PC-3 (cell line): ENCODE measurements around the gene FOXP4.

Experiments
- EZH2 ChIP-seq: fragments of 300-600 bp; sonication (generic); IDR thresholded peaks from one replicate; pipeline ENCODE4 v1.6.1; 2017; ENCODE audit warnings: antibody characterized with exemption, mild to moderate bottlenecking, low read length; ENCODE audit not compliant: unreplicated experiment
- TF ChIP-seq, protein P1 (sequence below): fragments of 300-600 bp; sonication (generic); conservative IDR thresholded peaks from 2 replicates; pipeline ENCODE4 v1.5.1; 2017; ENCODE audit warnings: antibody characterized with exemption, low read depth, mild to moderate bottlenecking, low read length

DNA sequence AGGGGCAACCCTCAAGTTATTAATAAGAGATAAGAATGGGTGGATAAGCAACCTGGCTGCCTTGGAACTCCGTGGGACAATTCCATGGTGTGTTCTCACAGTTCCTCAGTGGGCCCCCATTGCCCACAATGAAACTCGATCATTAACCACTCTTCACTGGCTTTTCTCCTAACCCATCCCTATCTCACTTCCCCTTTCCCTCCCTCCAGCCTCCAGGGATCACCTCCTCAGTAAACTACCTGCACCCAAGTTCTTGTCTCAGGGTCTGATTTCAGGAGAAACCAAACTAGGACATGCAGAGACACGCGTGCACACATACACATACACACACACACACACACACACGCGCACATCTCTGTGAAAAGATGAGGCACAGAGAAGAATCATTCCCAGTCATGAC is 37.7 kb upstream of the FOXP4 start:
- TF ChIP-seq, protein P1, sequence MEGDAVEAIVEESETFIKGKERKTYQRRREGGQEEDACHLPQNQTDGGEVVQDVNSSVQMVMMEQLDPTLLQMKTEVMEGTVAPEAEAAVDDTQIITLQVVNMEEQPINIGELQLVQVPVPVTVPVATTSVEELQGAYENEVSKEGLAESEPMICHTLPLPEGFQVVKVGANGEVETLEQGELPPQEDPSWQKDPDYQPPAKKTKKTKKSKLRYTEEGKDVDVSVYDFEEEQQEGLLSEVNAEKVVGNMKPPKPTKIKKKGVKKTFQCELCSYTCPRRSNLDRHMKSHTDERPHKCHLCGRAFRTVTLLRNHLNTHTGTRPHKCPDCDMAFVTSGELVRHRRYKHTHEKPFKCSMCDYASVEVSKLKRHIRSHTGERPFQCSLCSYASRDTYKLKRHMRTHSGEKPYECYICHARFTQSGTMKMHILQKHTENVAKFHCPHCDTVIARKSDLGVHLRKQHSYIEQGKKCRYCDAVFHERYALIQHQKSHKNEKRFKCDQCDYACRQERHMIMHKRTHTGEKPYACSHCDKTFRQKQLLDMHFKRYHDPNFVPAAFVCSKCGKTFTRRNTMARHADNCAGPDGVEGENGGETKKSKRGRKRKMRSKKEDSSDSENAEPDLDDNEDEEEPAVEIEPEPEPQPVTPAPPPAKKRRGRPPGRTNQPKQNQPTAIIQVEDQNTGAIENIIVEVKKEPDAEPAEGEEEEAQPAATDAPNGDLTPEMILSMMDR = no peak
- TF ChIP-seq EZH2 = no peak
